ENCODE data around the gene SPATC1L.

- TF ChIP-seq FOXK2 (IDR thresholded peaks at IDR 0.05) (no peak), SUZ12 (IDR thresholded peaks at IDR 0.05) (no peak), SP1 (IDR thresholded peaks at IDR 0.05) (no peak), HDGF (IDR thresholded peaks at IDR 0.05; ENCODE audit: borderline replicate concordance) (no peak), ZNF384 (IDR thresholded peaks at IDR 0.05) (no peak), ARNT (IDR thresholded peaks at IDR 0.05) (no peak), FOXA1 (IDR thresholded peaks at IDR 0.05) (no peak), BHLHE40 (IDR thresholded peaks at IDR 0.05; ENCODE audit: borderline replicate concordance) (no peak), CTBP1 (IDR thresholded peaks at IDR 0.05; ENCODE audit: borderline replicate concordance) (no peak), ELF4 (IDR thresholded peaks at IDR 0.05) (no peak), L3MBTL2 (conservative IDR thresholded peaks at IDR 0.05) (no peak), FOXM1 (IDR thresholded peaks at IDR 0.05; ENCODE audit: borderline replicate concordance) (no peak), NFRKB (IDR thresholded peaks at IDR 0.05) (no peak)
These were observed 12.7 kb downstream of the SPATC1L start for GRCh38 chr21:46171585-46171984.

All from HEK293T (cell line).